ENCODE measurements around the gene PAIP1.
"Not testable (repeated sequence)": the region's sequence is repeated elsewhere in the genome, so short reads cannot be mapped to it uniquely, and the experiment has no call there.

Gene PAIP1

GRCh38 chr5:43549272-43549671, 7.6 kb downstream of the PAIP1 start:
- not testable (repeated sequence) for DNase-seq (ENCODE audit: low read depth); H3K9me3 ChIP-seq (ENCODE audit: control insufficient read depth, low read length); H3K27me3 ChIP-seq (replicated peaks; ENCODE audit: control insufficient read depth, insufficient read depth, low read length); H3K9ac ChIP-seq (ENCODE audit: low read length); H3K4me3 ChIP-seq (ENCODE audit: low read length)
- peaks cover 78% of the 10 kb centered on the region for H3K36me3 ChIP-seq (ENCODE audit: control insufficient read depth, insufficient read depth, low read length, severe bottlenecking)
- H3K4me1 ChIP-seq (ENCODE audit: control insufficient read depth, insufficient read depth, low read length), result peaks cover 20% of the 10 kb centered on the region

GRCh38 chr5:43548358-43548757, 8.5 kb downstream of the PAIP1 start:
- Histone ChIP-seq H3K4me1 (ENCODE audit: control insufficient read depth, insufficient read depth, low read length) (peaks cover 19% of the 10 kb centered on the region), H3K36me3 (ENCODE audit: control insufficient read depth, insufficient read depth, low read length, severe bottlenecking) (peaks cover 73% of the 10 kb centered on the region), H3K4me3 (ENCODE audit: low read length) (no peak overlapping the region), H3K9me3 (ENCODE audit: control insufficient read depth, low read length) (no peaks in the 10 kb centered on the region), H3K9ac (ENCODE audit: low read length) (no peak overlapping the region), H3K27me3 (replicated peaks; ENCODE audit: control insufficient read depth, insufficient read depth, low read length) (no peaks in the 10 kb centered on the region)
- no peak for DNase-seq (ENCODE audit: low read depth)

GRCh38 chr5:43547532-43547931, 9.3 kb downstream of the PAIP1 start:
- peaks cover 70% of the 10 kb centered on the region for H3K36me3 ChIP-seq (ENCODE audit: control insufficient read depth, insufficient read depth, low read length, severe bottlenecking)
- H3K4me1 ChIP-seq (ENCODE audit: control insufficient read depth, insufficient read depth, low read length), result peaks cover 12% of the 10 kb centered on the region

GRCh38 chr5:43543434-43543833, 13.4 kb downstream of the PAIP1 start:
- H3K4me1 ChIP-seq (ENCODE audit: control insufficient read depth, insufficient read depth, low read length), result peaks cover 7% of the 10 kb centered on the region
- no peak overlapping the region for H3K4me3 ChIP-seq (ENCODE audit: low read length)
- H3K27me3 ChIP-seq (replicated peaks; ENCODE audit: control insufficient read depth, insufficient read depth, low read length), result no peaks in the 10 kb centered on the region
- H3K9me3 ChIP-seq (ENCODE audit: control insufficient read depth, low read length), result no peaks in the 10 kb centered on the region
- DNase-seq (ENCODE audit: low read depth), result no peak
- H3K9ac ChIP-seq (ENCODE audit: low read length), result no peak overlapping the region
- H3K36me3 ChIP-seq (ENCODE audit: control insufficient read depth, insufficient read depth, low read length, severe bottlenecking), result peaks cover 80% of the 10 kb centered on the region

More at GRCh38 chr5:43547532-43547931, 9.3 kb downstream of the PAIP1 start:
- no peaks in the 10 kb centered on the region for H3K27me3 ChIP-seq (replicated peaks; ENCODE audit: control insufficient read depth, insufficient read depth, low read length)
- no peak overlapping the region for H3K9ac ChIP-seq (ENCODE audit: low read length)
- H3K9me3 ChIP-seq (ENCODE audit: control insufficient read depth, low read length), result no peaks in the 10 kb centered on the region
- H3K4me3 ChIP-seq (ENCODE audit: low read length), result no peak overlapping the region
- DNase-seq (ENCODE audit: low read depth), result no peak

GRCh38 chr5:43540746-43541145, 16.1 kb downstream of the PAIP1 start:
- Histone ChIP-seq H3K27me3 (replicated peaks; ENCODE audit: control insufficient read depth, insufficient read depth, low read length) (no peaks in the 10 kb centered on the region), H3K9me3 (ENCODE audit: control insufficient read depth, low read length) (no peaks in the 10 kb centered on the region), H3K4me1 (ENCODE audit: control insufficient read depth, insufficient read depth, low read length) (peaks cover 7% of the 10 kb centered on the region), H3K9ac (ENCODE audit: low read length) (no peak overlapping the region), H3K36me3 (ENCODE audit: control insufficient read depth, insufficient read depth, low read length, severe bottlenecking) (peaks cover 82% of the 10 kb centered on the region), H3K4me3 (ENCODE audit: low read length) (no peak overlapping the region)
- DNase-seq (ENCODE audit: low read depth), result no peak

- DNase-seq (ENCODE audit: low read depth), result no peak
- H3K36me3 ChIP-seq (ENCODE audit: control insufficient read depth, insufficient read depth, low read length, severe bottlenecking), result peaks cover 94% of the 10 kb centered on the region
- no peaks in the 10 kb centered on the region for H3K9me3 ChIP-seq (ENCODE audit: control insufficient read depth, low read length)
Measured at GRCh38 chr5:43536972-43537371, 19.9 kb downstream of the PAIP1 start.

GRCh38 chr5:43533646-43534045, 23.2 kb downstream of the PAIP1 start:
- Histone ChIP-seq H3K27me3 (replicated peaks; ENCODE audit: control insufficient read depth, insufficient read depth, low read length) (no peaks in the 10 kb centered on the region), H3K9me3 (ENCODE audit: control insufficient read depth, low read length) (no peaks in the 10 kb centered on the region), H3K4me3 (ENCODE audit: low read length) (no peak overlapping the region), H3K4me1 (ENCODE audit: control insufficient read depth, insufficient read depth, low read length) (no peaks in the 10 kb centered on the region), H3K9ac (ENCODE audit: low read length) (no peak overlapping the region), H3K36me3 (ENCODE audit: control insufficient read depth, insufficient read depth, low read length, severe bottlenecking) (peaks cover 98% of the 10 kb centered on the region)
- no peak for DNase-seq (ENCODE audit: low read depth)

More at GRCh38 chr5:43536972-43537371, 19.9 kb downstream of the PAIP1 start:
- no peaks in the 10 kb centered on the region for H3K4me1 ChIP-seq (ENCODE audit: control insufficient read depth, insufficient read depth, low read length)
- H3K27me3 ChIP-seq (replicated peaks; ENCODE audit: control insufficient read depth, insufficient read depth, low read length), result no peaks in the 10 kb centered on the region
- no peak overlapping the region for H3K4me3 ChIP-seq (ENCODE audit: low read length)
- no peak overlapping the region for H3K9ac ChIP-seq (ENCODE audit: low read length)

GRCh38 chr5:43530648-43531047, 26.2 kb downstream of the PAIP1 start:
- no peaks in the 10 kb centered on the region for H3K9me3 ChIP-seq (ENCODE audit: control insufficient read depth, low read length)
- H3K36me3 ChIP-seq (ENCODE audit: control insufficient read depth, insufficient read depth, low read length, severe bottlenecking), result peaks cover 90% of the 10 kb centered on the region
- no peak overlapping the region for H3K9ac ChIP-seq (ENCODE audit: low read length)
- no peaks in the 10 kb centered on the region for H3K4me1 ChIP-seq (ENCODE audit: control insufficient read depth, insufficient read depth, low read length)
- no peak overlapping the region for H3K4me3 ChIP-seq (ENCODE audit: low read length)
- no peak for DNase-seq (ENCODE audit: low read depth)
- no peaks in the 10 kb centered on the region for H3K27me3 ChIP-seq (replicated peaks; ENCODE audit: control insufficient read depth, insufficient read depth, low read length)

- H3K27me3 ChIP-seq (replicated peaks; ENCODE audit: control insufficient read depth, insufficient read depth, low read length), result no peaks in the 10 kb centered on the region
Measured at GRCh38 chr5:43523662-43524072, 33.2 kb downstream of the PAIP1 start.

GRCh38 chr5:43520615-43521014, 36.3 kb downstream of the PAIP1 start:
- H3K9me3 ChIP-seq (ENCODE audit: control insufficient read depth, low read length), result no peaks in the 10 kb centered on the region

More at GRCh38 chr5:43523662-43524072, 33.2 kb downstream of the PAIP1 start:
- Histone ChIP-seq H3K4me3 (ENCODE audit: low read length) (no peak overlapping the region), H3K36me3 (ENCODE audit: control insufficient read depth, insufficient read depth, low read length, severe bottlenecking) (peaks cover 45% of the 10 kb centered on the region), H3K9ac (ENCODE audit: low read length) (no peak overlapping the region), H3K4me1 (ENCODE audit: control insufficient read depth, insufficient read depth, low read length) (no peaks in the 10 kb centered on the region), H3K9me3 (ENCODE audit: control insufficient read depth, low read length) (no peaks in the 10 kb centered on the region)
- DNase-seq (ENCODE audit: low read depth), result peak; percentile 55

GRCh38 chr5:43515678-43516048, 41.2 kb downstream of the PAIP1 start:
- Histone ChIP-seq H3K4me1 (ENCODE audit: control insufficient read depth, insufficient read depth, low read length) (peaks cover 16% of the 10 kb centered on the region), H3K27me3 (replicated peaks; ENCODE audit: control insufficient read depth, insufficient read depth, low read length) (no peaks in the 10 kb centered on the region), H3K9me3 (ENCODE audit: control insufficient read depth, low read length) (no peaks in the 10 kb centered on the region), H3K4me3 (ENCODE audit: low read length) (peak overlapping the region; percentile 86), H3K36me3 (ENCODE audit: control insufficient read depth, insufficient read depth, low read length, severe bottlenecking) (no peaks in the 10 kb centered on the region), H3K9ac (ENCODE audit: low read length) (peak overlapping the region; percentile 93)
- DNase-seq (ENCODE audit: low read depth), result peak; percentile 8

More at GRCh38 chr5:43520615-43521014, 36.3 kb downstream of the PAIP1 start:
- no peak overlapping the region for H3K9ac ChIP-seq (ENCODE audit: low read length)
- H3K27me3 ChIP-seq (replicated peaks; ENCODE audit: control insufficient read depth, insufficient read depth, low read length), result no peaks in the 10 kb centered on the region
- DNase-seq (ENCODE audit: low read depth), result no peak
- no peak overlapping the region for H3K4me3 ChIP-seq (ENCODE audit: low read length)
- H3K4me1 ChIP-seq (ENCODE audit: control insufficient read depth, insufficient read depth, low read length), result peaks cover 3% of the 10 kb centered on the region
- H3K36me3 ChIP-seq (ENCODE audit: control insufficient read depth, insufficient read depth, low read length, severe bottlenecking), result peaks cover 23% of the 10 kb centered on the region

Measured in adipocyte (in vitro differentiated cells).